HepG2 (cell line): Measurements from ENCODE around the gene CCDC183. TPM values are rescaled to one million over a fixed set of nuclear protein-coding genes. Genes with fewer than 3 reads are reported as not detected.
A peak's percentile ranks its signal among the peaks of the same experiment; 100 is the strongest.

Experiments
- ARHGAP35 ChIP-seq: sonication (generic); formaldehyde crosslinking; IDR thresholded peaks from 2 replicates; pipeline ENCODE4 v1.9.0; 2022; ENCODE audit warnings: mild to moderate bottlenecking, inconsistent platforms, moderate library complexity, missing genetic modification reagents, borderline replicate concordance
- HMG20B ChIP-seq: conservative IDR thresholded peaks from 2 replicates; pipeline ENCODE4 v1.6.1; 2016; ENCODE audit warnings: missing genetic modification reagents, missing compliant biosample characterization
- MAZ ChIP-seq, 2 experiments: sonication (generic) in 1 of 2; formaldehyde crosslinking in 1 of 2; IDR thresholded peaks; 2 replicates each; pipeline versions ENCODE4 v1.5.0 to v1.6.1; 2012 to 2020; ENCODE audit warnings: low read depth in 2 of 2, mild to moderate bottlenecking in 2 of 2, borderline replicate concordance in 1 of 2, improper control_type of control experiment in 1 of 2, low read length in 1 of 2, missing genetic modification reagents in 1 of 2, moderate library complexity in 1 of 2
- RFX1 ChIP-seq: fragments of 450-650 bp; IDR thresholded peaks from 2 replicates; pipeline ENCODE4 v1.6.1; 2017
- SAP130 ChIP-seq: IDR thresholded peaks from 2 replicates; pipeline ENCODE4 v1.6.1; 2016; ENCODE audit warnings: low read depth
- SNAPC2 ChIP-seq: sonication (generic); formaldehyde crosslinking; IDR thresholded peaks from 2 replicates; pipeline ENCODE4 v1.8.1; 2022; ENCODE audit warnings: mild to moderate bottlenecking, missing genetic modification reagents
- TBX2 ChIP-seq: sonication (generic); formaldehyde crosslinking; IDR thresholded peaks from 2 replicates; pipeline ENCODE4 v1.5.0; 2020; ENCODE audit warnings: missing genetic modification reagents, mild to moderate bottlenecking, borderline replicate concordance
- TEF ChIP-seq: sonication (generic); formaldehyde crosslinking; IDR thresholded peaks from 2 replicates; pipeline ENCODE4 v1.5.0; 2020; ENCODE audit warnings: missing genetic modification reagents
- THAP8 ChIP-seq: sonication (generic); formaldehyde crosslinking; IDR thresholded peaks from 2 replicates; pipeline ENCODE4 v1.5.1; 2020; ENCODE audit warnings: missing genetic modification reagents, mild to moderate bottlenecking, borderline replicate concordance
- TRIM24 ChIP-seq: sonication (generic); formaldehyde crosslinking; IDR thresholded peaks from 2 replicates; pipeline ENCODE4 v1.8.0; 2022; ENCODE audit warnings: mild to moderate bottlenecking, missing genetic modification reagents
- ZBTB38 ChIP-seq: sonication (generic); formaldehyde crosslinking; IDR thresholded peaks from 2 replicates; pipeline ENCODE4 v1.5.1; 2020; ENCODE audit warnings: mild to moderate bottlenecking, missing genetic modification reagents
- ZFP91 ChIP-seq: sonication (generic); formaldehyde crosslinking; IDR thresholded peaks from 2 replicates; pipeline ENCODE4 v1.9.0; 2022; ENCODE audit warnings: missing genetic modification reagents, mild to moderate bottlenecking, borderline replicate concordance
- ZMAT5 ChIP-seq: sonication (generic); formaldehyde crosslinking; IDR thresholded peaks from 2 replicates; pipeline ENCODE4 v1.5.0; 2020; ENCODE audit warnings: mild to moderate bottlenecking, low read depth, missing genetic modification reagents, borderline replicate concordance
- ZNF18 ChIP-seq: sonication (generic); formaldehyde crosslinking; IDR thresholded peaks from 2 replicates; pipeline ENCODE4 v1.8.0; 2022; ENCODE audit warnings: mild to moderate bottlenecking, missing genetic modification reagents; ENCODE audit not compliant: insufficient replicate concordance
- ZNF687 ChIP-seq: sonication (generic); formaldehyde crosslinking; IDR thresholded peaks from 2 replicates; pipeline ENCODE4 v1.5.1; 2020; ENCODE audit warnings: mild to moderate bottlenecking, missing genetic modification reagents, moderate library complexity
- ZNF720 ChIP-seq: sonication (generic); formaldehyde crosslinking; IDR thresholded peaks from 2 replicates; pipeline ENCODE4 v1.4.0; 2020; ENCODE audit warnings: missing genetic modification reagents
- ZNF724P ChIP-seq: sonication (generic); formaldehyde crosslinking; IDR thresholded peaks from 2 replicates; pipeline ENCODE4 v1.8.0; 2022; ENCODE audit warnings: missing genetic modification reagents, borderline replicate concordance
- ZNF773 ChIP-seq: sonication (generic); formaldehyde crosslinking; IDR thresholded peaks from 2 replicates; pipeline ENCODE4 v1.4.0; 2020; ENCODE audit warnings: missing genetic modification reagents, borderline replicate concordance
- polyA plus RNA-seq, 8 experiments: library from polyadenylated mRNA; depleted of rRNA in 3 of 8; stranded (reverse) in 7 of 8; unstranded in 1 of 8; fragments of >200 nt; fragmentation: Illumina TruSeq in 4 of 8; extraction: Trizol in 4 of 8; gene quantifications; 2 replicates each; pipeline versions ENCODE4 v1.2.1 to v1.2.3, GENCODE V29; 2011 to 2016; ENCODE audit warnings: low read depth in 4 of 8, missing spikeins in 1 of 8, mixed read lengths in 1 of 8; ENCODE audit not compliant: insufficient read depth in 1 of 8
- total RNA-seq, 5 experiments: library from RNA; depleted of rRNA; stranded (reverse); fragments of >200 nt; fragmentation: Illumina TruSeq; extraction: Trizol; gene quantifications; 2 replicates each; pipeline ENCODE4 v1.2.3, GENCODE V29; 2016; ENCODE audit warnings: low read depth in 1 of 5

Gene CCDC183
- total and polyA plus RNA-seq, 2 of the 13 experiments (the other 11 are each of a cell fraction or from before 2014, with no cell fraction given) = 5.0 to 66.4 TPM

- TF ChIP-seq MAZ (IDR thresholded peaks at IDR 0.05; ENCODE audit: borderline replicate concordance, low read depth, low read length) (peak; percentile 31; the same call in 1 of the 2 replicates), MAZ (CRISPR knock-in tag; IDR thresholded peaks at IDR 0.05; ENCODE audit: low read depth) (peak; percentile 88), TRIM24 (CRISPR knock-in tag) (no peak), THAP8 (CRISPR knock-in tag) (no peak), ZNF687 (CRISPR knock-in tag) (peak; percentile 69), HMG20B (CRISPR knock-in tag) (no peak; the same call in 1 of the 2 replicates), ZMAT5 (CRISPR knock-in tag) (no peak), ZNF724P (CRISPR knock-in tag) (no peak), ARHGAP35 (peak; percentile 52; the same call in 1 of the 2 replicates), ZNF720 (CRISPR knock-in tag) (no peak), SAP130 (CRISPR knock-in tag) (0 out of 2 replicates have a peak, but pooled peaks have one; percentile 44), SNAPC2 (CRISPR knock-in tag) (no peak), ZFP91 (peak; percentile 70; the same call in 1 of the 2 replicates), ZNF18 (CRISPR knock-in tag) (no peak), TEF (CRISPR knock-in tag) (no peak), TBX2 (peak; percentile 70), RFX1 (no peak), ZBTB38 (CRISPR knock-in tag) (0 out of 2 replicates have a peak, but pooled peaks have one; percentile 33), ZNF773 (CRISPR knock-in tag) (peak; percentile 31; the same call in 1 of the 2 replicates)
Observed at GRCh38 chr9:136807281-136808074, 11.3 kb downstream of the CCDC183 start, which contains the start of gene RABL6 (continued).
